NCI-H1105 treated with DMSO at 0.1 percent for 48 hours (cell line): ENCODE results near the gene GGTLC2.

Experiments
- DNase-seq: peaks from one replicate; lab custom pipeline; 2025; lab: John Stamatoyannopoulos, UW

The GGTLC2 gene

GRCh38 chr22:22691716-22692701, 47.6 kb downstream of the GGTLC2 start:
- no peak for DNase-seq

DNA sequence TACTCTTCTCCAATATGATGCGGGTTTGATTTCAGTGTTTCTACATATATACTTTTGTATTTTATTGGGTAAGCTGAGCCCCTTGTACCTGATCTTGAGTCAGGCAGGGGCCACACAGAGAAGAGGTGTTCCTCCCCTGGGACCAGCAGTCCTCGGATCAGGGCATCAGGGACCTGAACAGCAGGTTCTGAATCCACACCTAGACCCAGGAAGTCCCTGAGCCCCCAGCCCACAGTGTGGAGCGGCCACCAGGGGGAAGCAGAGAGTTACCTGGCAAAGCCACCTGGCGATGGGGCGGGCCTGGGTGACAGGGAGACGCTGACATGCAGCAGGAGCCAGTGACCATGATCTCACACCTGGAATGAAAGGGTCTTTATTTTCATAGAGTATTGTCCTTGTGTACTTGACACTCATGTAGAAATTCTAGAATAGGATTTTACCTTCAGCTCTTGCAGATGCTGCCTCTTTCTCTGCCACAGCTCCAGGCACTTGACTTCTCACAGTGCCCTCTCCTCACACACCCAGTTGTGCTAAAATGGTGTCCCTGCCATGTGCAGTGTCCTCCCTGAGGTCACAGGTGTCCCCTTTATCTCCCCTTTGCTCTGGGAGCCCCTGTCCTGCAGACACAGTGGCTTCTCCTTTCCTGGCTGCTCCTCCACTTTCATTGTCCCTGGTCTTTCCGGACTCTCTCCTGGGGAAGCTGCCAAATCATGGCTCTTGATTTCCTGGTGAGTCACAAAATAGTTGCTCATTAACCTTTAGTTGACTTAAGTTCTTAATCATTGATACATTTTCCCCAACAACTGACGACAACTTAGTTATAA, 48.5 kb downstream of the GGTLC2 start:
- DNase-seq, result peak; percentile 51

- DNase-seq, result no peak
Observed at GRCh38 chr22:22693531-22693884, 49.1 kb downstream of the GGTLC2 start.

DNA sequence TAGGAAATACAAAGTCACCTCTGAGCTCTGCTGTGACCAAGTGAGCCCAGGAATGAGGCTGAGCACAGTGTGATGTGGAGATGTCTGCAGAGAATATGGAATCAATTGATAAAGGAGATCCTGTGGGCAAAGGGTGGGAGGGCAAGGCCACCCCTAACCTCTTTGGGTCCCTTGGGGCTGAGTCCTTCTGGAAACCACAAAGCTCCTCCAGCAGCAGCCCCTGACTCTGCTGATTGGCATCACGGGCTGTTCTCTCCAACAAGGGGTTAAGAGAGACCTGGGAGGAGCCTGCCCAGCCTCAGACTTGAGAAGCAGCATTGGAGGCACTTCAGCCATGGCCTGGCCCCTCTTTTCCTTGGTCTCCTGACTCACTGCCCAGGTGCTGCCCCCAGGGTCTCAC, 49.7 kb downstream of the GGTLC2 start:
- DNase-seq, result no peak

- no peak for DNase-seq
Observed at GRCh38 chr22:22696104-22696503, 51.7 kb downstream of the GGTLC2 start.
